ENCODE results near the gene PRKG1.
"Not testable (repeated sequence)": the region's sequence is repeated elsewhere in the genome, so short reads cannot be mapped to it uniquely, and the experiment has no call there.

The PRKG1 gene

DNA sequence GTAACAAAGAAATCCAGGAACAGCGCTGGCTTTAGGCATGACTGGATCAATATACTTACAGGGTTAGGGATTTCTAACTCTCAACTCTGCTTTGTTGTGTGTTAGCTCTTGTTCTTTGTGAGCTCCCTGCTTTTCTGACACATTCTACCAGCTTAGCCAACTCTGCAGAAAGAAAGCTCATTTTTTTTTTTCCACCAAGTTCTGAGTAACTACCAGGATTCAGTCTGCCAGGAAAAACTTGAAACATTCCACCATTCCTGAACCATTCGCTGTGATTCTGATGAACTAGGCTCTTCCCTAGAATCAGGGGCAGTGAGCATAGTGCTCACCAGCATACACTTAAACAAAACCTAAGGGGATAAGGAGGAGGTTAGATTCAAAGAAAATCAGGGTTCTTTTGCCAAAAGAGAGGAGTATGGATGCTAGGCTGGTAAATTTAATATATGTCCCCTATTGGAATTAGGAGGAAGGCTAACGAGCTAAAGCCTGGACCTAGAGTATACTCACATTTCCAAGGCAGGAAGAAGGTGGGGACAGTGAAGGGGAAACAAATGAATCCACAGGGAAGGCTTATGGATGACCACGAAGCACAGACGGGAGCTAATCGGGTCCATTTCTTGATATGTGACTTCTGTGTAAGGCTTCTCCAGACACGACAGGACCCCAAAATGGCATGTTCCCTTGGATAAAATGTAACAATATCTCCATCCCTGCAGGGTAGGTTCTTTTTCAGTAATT, 183.4 kb downstream of the PRKG1 start:
- Mint-ChIP-seq H3K4me1 (no peaks in the 10 kb centered on the region), H3K27me3 (no peaks in the 10 kb centered on the region), H3K27ac (ENCODE audit: low read depth) (no peak overlapping the region), H3K4me3 (no peak overlapping the region), H3K36me3 (ENCODE audit: insufficient read depth) (no peaks in the 10 kb centered on the region), H3K9me3 (no peaks in the 10 kb centered on the region)
- DNase-seq (ENCODE audit: low spot score in 2 of 2), result no peak
- ATAC-seq (replicated peaks; ENCODE audit: extremely low read depth, poor library complexity, severe bottlenecking), result no peak

DNA sequence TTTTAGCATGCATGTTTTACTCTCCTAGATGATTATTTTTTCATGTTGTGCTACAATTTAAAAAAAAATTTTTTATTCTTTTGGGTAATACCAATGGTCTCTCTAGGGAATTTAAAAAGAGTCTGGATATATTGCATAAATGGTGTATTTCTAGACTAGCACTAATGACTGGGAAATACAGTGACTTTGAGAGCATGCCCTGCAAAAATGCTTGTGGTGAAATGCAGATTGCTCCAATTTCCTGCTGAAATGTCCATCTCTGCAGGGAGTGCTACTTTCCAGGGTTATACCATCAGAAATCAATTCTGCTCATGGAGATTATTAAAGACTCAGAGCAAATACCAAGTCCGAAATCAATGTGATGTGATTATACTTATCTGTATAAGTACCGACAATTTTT, 186.1 kb downstream of the PRKG1 start:
- Mint-ChIP-seq H3K36me3 (ENCODE audit: insufficient read depth) (no peaks in the 10 kb centered on the region), H3K9me3 (no peaks in the 10 kb centered on the region), H3K4me3 (no peak overlapping the region), H3K27me3 (no peaks in the 10 kb centered on the region), H3K27ac (ENCODE audit: low read depth) (no peak overlapping the region), H3K4me1 (no peaks in the 10 kb centered on the region)
- DNase-seq (ENCODE audit: low spot score in 2 of 2) (no peak), ATAC-seq (replicated peaks; ENCODE audit: extremely low read depth, poor library complexity, severe bottlenecking) (no peak)

DNA sequence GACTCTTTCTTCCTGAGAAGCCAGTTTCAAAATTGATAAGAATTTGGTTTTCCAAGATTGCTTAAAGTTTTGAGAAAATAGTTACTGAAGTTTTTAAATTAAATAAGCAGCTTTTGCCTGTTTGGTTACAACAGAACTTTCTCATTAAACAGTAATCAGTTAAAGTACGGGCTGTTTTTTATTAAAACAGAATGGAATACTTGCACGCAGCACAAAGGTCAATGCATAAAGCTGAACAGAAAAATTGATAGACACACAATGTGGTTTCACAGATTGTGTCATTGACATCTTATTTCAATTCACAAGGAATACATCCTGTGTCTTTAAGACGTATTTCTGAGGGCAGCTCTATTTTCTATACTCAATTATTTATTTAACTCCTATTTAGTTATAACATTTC, 192.2 kb downstream of the PRKG1 start:
- Mint-ChIP-seq H3K36me3 (ENCODE audit: insufficient read depth) (no peaks in the 10 kb centered on the region), H3K4me1 (no peaks in the 10 kb centered on the region), H3K9me3 (no peaks in the 10 kb centered on the region), H3K27ac (ENCODE audit: low read depth) (no peak overlapping the region), H3K27me3 (no peaks in the 10 kb centered on the region), H3K4me3 (no peak overlapping the region)
- DNase-seq (ENCODE audit: low spot score in 2 of 2) (no peak), ATAC-seq (replicated peaks; ENCODE audit: extremely low read depth, poor library complexity, severe bottlenecking) (no peak)

DNA sequence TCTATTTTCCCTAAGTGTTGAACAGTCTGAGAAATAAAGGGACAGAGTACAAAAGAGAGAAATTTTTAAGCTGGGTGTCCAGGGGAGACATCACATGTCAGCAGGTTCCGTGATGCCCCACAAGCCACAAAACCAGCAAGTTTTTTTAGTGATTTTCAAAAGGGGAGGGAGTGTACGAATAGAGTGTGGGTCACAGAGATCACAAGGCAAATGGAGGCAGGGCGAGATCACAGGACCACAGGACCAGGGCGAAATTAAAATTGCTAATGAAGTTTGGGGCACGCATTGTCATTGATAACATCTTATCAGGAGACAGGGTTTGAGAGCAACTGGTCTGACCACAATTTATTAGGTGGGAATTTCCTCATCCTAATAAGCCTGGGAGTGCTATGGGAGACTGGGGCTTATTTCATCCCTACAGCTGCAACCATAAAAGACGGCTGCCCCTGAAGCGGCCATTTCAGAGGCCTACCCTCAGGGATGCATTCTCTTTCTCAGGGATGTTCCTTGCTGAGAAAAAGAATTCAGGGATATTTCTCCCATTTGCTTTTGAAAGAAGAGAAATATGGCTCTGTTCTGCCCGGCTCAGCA, 193.8 kb downstream of the PRKG1 start:
- H3K27me3 Mint-ChIP-seq; DNase-seq (ENCODE audit: low spot score in 2 of 2); H3K36me3 Mint-ChIP-seq (ENCODE audit: insufficient read depth); ATAC-seq (replicated peaks; ENCODE audit: extremely low read depth, poor library complexity, severe bottlenecking); H3K4me3 Mint-ChIP-seq; H3K9me3 Mint-ChIP-seq; H3K4me1 Mint-ChIP-seq; H3K27ac Mint-ChIP-seq (ENCODE audit: low read depth): not testable (repeated sequence)

DNA sequence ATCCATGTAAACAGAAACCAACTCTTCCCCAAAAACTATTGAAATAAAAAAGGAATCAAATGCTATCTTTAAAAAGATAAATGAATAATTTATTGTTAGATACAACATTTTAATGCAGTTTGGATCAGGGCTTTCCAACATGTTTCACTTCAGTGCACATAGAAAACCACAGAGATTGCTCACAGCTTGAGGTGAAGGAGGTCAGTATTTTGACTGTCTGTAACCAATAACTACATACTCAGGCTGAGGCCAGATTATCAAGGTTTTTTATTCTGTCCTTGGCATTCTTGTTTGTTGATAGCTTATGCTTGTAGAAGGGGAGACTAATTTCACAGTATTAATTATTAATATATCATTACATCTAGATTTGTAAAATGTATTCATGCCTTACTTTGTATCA, 195.5 kb downstream of the PRKG1 start:
- H3K4me3 Mint-ChIP-seq, result no peak overlapping the region
- ATAC-seq (replicated peaks; ENCODE audit: extremely low read depth, poor library complexity, severe bottlenecking), result no peak
- H3K36me3 Mint-ChIP-seq (ENCODE audit: insufficient read depth), result no peaks in the 10 kb centered on the region

DNA sequence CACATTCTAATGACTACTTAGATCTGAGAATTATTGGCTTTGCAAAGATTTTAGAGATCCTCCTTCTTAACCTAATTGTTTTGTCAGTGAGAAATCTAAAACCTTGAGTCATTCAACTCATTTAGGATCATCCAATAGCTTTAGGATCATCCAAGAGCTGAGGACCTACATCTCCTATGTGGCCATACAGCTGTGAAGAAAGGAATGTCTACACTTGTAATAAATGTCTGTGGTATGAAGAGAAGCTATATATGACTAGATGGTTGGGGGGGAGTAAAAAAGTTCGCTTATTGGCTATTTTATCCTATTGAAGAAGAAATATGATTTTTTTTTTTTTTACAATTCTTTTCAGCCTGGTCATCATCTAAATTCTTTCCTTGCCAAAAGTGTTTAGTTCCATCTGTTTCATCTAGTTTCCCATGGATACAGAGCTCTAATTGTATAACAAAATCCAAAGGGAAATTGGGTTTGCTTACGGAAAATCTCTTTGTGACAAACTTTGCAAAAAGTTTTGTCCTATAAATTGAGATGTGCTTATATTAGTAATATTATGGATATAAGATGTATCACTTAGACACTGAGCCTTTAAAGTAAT, 196.7 kb downstream of the PRKG1 start:
- H3K36me3 Mint-ChIP-seq (ENCODE audit: insufficient read depth), result no peaks in the 10 kb centered on the region
- no peak overlapping the region for H3K4me3 Mint-ChIP-seq
- H3K27me3 Mint-ChIP-seq, result no peaks in the 10 kb centered on the region
- DNase-seq (ENCODE audit: low spot score in 2 of 2) (no peak), ATAC-seq (replicated peaks; ENCODE audit: extremely low read depth, poor library complexity, severe bottlenecking) (no peak)
- no peaks in the 10 kb centered on the region for H3K4me1 Mint-ChIP-seq
- H3K27ac Mint-ChIP-seq (ENCODE audit: low read depth), result no peak overlapping the region
- no peaks in the 10 kb centered on the region for H3K9me3 Mint-ChIP-seq

More for the DNA sequence above, 195.5 kb downstream of the PRKG1 start:
- DNase-seq (ENCODE audit: low spot score in 2 of 2), result no peak
- Mint-ChIP-seq H3K27ac (ENCODE audit: low read depth) (no peak overlapping the region), H3K27me3 (no peaks in the 10 kb centered on the region), H3K9me3 (no peaks in the 10 kb centered on the region), H3K4me1 (no peaks in the 10 kb centered on the region)

DNA sequence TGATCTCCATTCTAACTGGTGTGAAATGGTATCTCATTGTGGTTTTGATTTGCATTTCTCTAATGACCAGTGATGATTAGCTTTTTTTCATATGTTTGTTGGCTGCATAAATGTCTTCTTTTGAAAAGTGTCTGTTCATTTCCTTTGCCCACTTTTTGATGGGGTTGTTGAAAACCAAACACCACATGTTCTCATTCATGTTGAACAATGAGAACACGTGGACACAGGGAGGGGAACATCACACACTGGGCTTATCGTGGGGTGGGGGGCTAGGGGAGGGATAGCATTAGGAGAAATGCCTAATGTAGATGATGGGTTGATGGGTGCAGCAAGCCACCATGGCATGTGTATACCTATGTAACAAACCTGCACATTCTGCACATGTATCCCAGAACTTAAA, 197.8 kb downstream of the PRKG1 start:
- H3K27ac Mint-ChIP-seq (ENCODE audit: low read depth); H3K36me3 Mint-ChIP-seq (ENCODE audit: insufficient read depth): not testable (repeated sequence)

DNA sequence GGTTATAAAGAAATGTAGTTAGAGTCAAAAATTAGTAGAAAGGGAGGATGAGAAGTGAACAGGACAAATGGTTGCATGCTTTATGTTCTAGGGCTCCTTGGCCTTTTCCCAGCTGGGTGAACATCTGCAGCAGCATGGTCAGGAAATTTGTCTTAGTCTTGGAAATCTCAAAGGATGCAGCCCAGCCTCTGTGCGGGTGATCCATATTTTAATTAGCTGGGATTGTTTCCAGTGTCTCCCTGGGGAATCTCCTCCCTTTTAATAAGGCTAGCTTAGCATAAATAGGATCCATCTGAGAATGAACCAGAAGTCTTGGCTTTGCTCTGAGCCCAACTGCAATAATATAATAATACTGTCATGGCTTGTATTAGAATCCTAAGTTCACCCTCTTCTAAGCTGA, 198.3 kb downstream of the PRKG1 start:
- Mint-ChIP-seq H3K9me3 (no peaks in the 10 kb centered on the region), H3K4me1 (no peaks in the 10 kb centered on the region), H3K4me3 (no peak overlapping the region), H3K36me3 (ENCODE audit: insufficient read depth) (no peaks in the 10 kb centered on the region), H3K27me3 (no peaks in the 10 kb centered on the region), H3K27ac (ENCODE audit: low read depth) (no peak overlapping the region)
- ATAC-seq (replicated peaks; ENCODE audit: extremely low read depth, poor library complexity, severe bottlenecking) (no peak), DNase-seq (ENCODE audit: low spot score in 2 of 2) (no peak)

More for the DNA sequence above, 197.8 kb downstream of the PRKG1 start:
- H3K27me3 Mint-ChIP-seq; H3K4me3 Mint-ChIP-seq; H3K4me1 Mint-ChIP-seq; DNase-seq (ENCODE audit: low spot score in 2 of 2); ATAC-seq (replicated peaks; ENCODE audit: extremely low read depth, poor library complexity, severe bottlenecking); H3K9me3 Mint-ChIP-seq: not testable (repeated sequence)

DNA sequence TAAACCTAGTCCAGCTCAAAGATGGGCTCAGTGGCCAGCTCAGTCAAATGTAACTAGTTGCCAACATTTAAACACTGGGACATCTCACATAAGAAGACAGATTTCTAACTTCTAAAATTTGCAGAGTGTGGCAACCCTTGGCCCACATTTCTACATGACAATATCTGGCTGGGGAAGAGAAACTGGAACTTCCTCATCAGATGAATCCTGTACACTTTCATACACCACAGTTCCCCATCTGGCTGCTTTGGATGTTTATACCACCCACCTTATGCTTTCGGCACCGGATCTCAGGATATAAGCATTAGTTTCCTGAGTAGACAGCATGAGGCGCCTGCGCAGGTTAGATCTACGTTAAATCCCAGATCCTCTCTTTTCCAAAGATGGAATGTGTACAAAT, 199.3 kb downstream of the PRKG1 start:
- H3K4me1 Mint-ChIP-seq, result no peaks in the 10 kb centered on the region
- peaks cover 2% of the 10 kb centered on the region for H3K9me3 Mint-ChIP-seq
- H3K4me3 Mint-ChIP-seq, result no peak overlapping the region
- no peak for DNase-seq (ENCODE audit: low spot score in 2 of 2)
- no peak for ATAC-seq (replicated peaks; ENCODE audit: extremely low read depth, poor library complexity, severe bottlenecking)
- no peak overlapping the region for H3K27ac Mint-ChIP-seq (ENCODE audit: low read depth)
- peaks cover 2% of the 10 kb centered on the region for H3K27me3 Mint-ChIP-seq
- no peaks in the 10 kb centered on the region for H3K36me3 Mint-ChIP-seq (ENCODE audit: insufficient read depth)

DNA sequence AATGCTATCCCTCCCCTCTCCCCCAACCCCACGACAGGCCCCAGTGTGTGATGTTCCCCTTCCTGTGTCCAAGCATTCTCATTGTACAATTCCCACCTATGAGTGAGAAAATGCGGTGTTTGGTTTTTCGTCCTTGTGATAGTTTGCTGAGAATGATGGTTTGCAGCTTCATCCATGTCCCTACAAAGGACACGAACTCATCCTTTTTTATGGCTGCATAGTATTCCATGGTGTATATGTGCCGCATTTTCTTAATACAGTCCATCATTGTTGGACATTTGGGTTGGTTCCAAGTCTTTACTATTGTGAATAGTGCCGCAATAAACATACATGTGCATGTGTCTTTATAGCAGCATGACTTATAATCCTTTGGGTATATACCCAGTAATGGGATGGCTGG, 201.8 kb downstream of the PRKG1 start:
- DNase-seq (ENCODE audit: low spot score in 2 of 2); H3K4me1 Mint-ChIP-seq; H3K27ac Mint-ChIP-seq (ENCODE audit: low read depth); H3K4me3 Mint-ChIP-seq; ATAC-seq (replicated peaks; ENCODE audit: extremely low read depth, poor library complexity, severe bottlenecking); H3K36me3 Mint-ChIP-seq (ENCODE audit: insufficient read depth): not testable (repeated sequence)
- peaks cover 13% of the 10 kb centered on the region for H3K9me3 Mint-ChIP-seq
- H3K27me3 Mint-ChIP-seq, result peaks cover 13% of the 10 kb centered on the region

DNA sequence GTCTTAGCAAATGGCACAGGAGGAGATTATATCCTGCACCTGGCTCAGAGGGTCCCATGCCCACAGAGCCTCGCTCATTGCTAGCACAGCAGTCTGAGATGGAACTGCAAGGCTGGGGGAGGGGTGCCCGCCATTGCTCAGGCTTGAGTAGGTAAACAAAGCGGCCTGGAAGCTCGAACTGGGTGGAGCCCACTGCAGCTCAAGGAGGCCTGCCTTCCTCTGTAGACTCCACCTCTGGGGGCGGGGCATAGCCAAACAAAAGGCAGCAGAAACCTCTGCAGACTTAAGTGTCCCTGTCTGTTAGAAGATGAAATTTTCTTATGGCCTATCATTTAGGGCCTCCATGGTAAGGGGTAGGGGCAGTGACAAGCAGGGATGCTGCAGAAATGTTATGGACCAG, 207.1 kb downstream of the PRKG1 start:
- Mint-ChIP-seq H3K9me3 (peaks cover 13% of the 10 kb centered on the region), H3K27me3 (peaks cover 13% of the 10 kb centered on the region)
- not testable (repeated sequence) for DNase-seq (ENCODE audit: low spot score in 2 of 2); H3K36me3 Mint-ChIP-seq (ENCODE audit: insufficient read depth); H3K4me3 Mint-ChIP-seq; H3K4me1 Mint-ChIP-seq; ATAC-seq (replicated peaks; ENCODE audit: extremely low read depth, poor library complexity, severe bottlenecking); H3K27ac Mint-ChIP-seq (ENCODE audit: low read depth)

DNA sequence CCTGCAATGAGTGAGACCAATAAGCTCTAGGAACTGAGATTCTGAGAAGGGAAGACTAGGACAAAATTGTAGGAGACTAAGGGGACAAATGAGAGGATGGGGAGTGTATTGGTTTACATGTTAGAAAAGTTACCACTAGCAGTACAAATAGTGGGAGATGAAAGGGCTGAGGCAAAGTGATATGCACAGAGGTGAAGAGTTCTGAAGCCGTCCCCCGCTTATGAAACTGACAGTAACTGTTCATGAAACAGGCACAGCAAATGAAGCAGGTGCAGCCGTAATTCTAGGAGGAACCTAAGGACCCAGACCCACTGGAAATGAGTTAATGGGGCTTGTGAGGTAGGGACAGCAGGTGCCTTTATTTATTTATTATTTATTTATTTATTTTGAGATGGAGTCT, 211.3 kb downstream of the PRKG1 start:
- Mint-ChIP-seq H3K27ac (ENCODE audit: low read depth) (no peak overlapping the region), H3K9me3 (peaks cover 1% of the 10 kb centered on the region), H3K27me3 (no peaks in the 10 kb centered on the region), H3K4me1 (no peaks in the 10 kb centered on the region), H3K4me3 (no peak overlapping the region), H3K36me3 (ENCODE audit: insufficient read depth) (peaks cover 5% of the 10 kb centered on the region)
- ATAC-seq (replicated peaks; ENCODE audit: extremely low read depth, poor library complexity, severe bottlenecking) (no peak), DNase-seq (ENCODE audit: low spot score in 2 of 2) (no peak)

DNA sequence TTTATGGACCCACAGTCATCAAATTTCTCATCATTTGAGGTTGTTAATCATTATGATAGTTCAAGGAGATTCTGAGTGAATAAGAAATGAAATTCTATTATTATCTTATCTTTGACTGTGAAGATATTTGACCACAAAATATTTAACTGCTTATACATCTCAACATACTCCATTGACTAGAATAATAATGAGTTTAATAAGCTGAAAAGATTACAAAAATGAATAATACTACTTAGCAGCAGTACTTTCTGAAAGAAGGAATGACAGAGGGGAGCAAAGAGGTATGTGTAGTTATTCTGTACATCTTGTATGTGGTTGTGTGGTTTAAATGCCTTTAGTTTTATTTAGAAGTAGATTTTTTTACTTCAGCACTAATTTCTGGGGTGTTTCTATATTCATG, 214.2 kb downstream of the PRKG1 start:
- Mint-ChIP-seq H3K27ac (ENCODE audit: low read depth) (no peak overlapping the region), H3K9me3 (no peaks in the 10 kb centered on the region), H3K27me3 (no peaks in the 10 kb centered on the region), H3K36me3 (ENCODE audit: insufficient read depth) (peaks cover 2% of the 10 kb centered on the region), H3K4me3 (no peak overlapping the region), H3K4me1 (no peaks in the 10 kb centered on the region)
- no peak for ATAC-seq (replicated peaks; ENCODE audit: extremely low read depth, poor library complexity, severe bottlenecking)
- no peak for DNase-seq (ENCODE audit: low spot score in 2 of 2)
